OCI-LY1 (cell line): ENCODE data around the gene DOCK1.

Experiments
- H2AFZ ChIP-seq: fragments of 200-600 bp; sonication (generic), shearing (Covaris generic); 2 replicates; pipeline ENCODE4 v1.6.0; 2014; ENCODE audit warnings: antibody characterized with exemption, mild to moderate bottlenecking, low read length
- H3F3A ChIP-seq: fragments of 200-600 bp; sonication (generic), shearing (Covaris generic); 2 replicates; pipeline ENCODE4 v1.6.0; 2014; ENCODE audit warnings: mild to moderate bottlenecking, antibody characterized with exemption, low read length, moderate library complexity; ENCODE audit not compliant: insufficient read depth
- H3K27ac ChIP-seq: fragments of 200-600 bp; sonication (generic); 2 replicates; pipeline ENCODE4 v1.5.1; 2014; ENCODE audit warnings: low read length, mixed run types, mild to moderate bottlenecking, low read depth; ENCODE audit not compliant: poor library complexity, severe bottlenecking
- H3K27me3 ChIP-seq: fragments of 200-600 bp; sonication (generic); 2 replicates; pipeline ENCODE4 v1.6.0; 2014; ENCODE audit warnings: antibody characterized with exemption, mild to moderate bottlenecking, low read length, moderate library complexity; ENCODE audit not compliant: insufficient read depth
- H3K36me3 ChIP-seq: fragments of 200-600 bp; sonication (generic); 2 replicates; pipeline ENCODE4 v1.6.1; 2014; ENCODE audit warnings: mild to moderate bottlenecking, antibody characterized with exemption, low read length, moderate library complexity, mixed read lengths; ENCODE audit not compliant: insufficient read depth
- H3K4me1 ChIP-seq: fragments of 200-600 bp; sonication (generic); 2 replicates; pipeline ENCODE4 v1.5.1; 2014; ENCODE audit warnings: mild to moderate bottlenecking, low read length, moderate library complexity; ENCODE audit not compliant: insufficient read depth, severe bottlenecking
- H3K4me2 ChIP-seq: fragments of 200-600 bp; sonication (generic), shearing (Covaris generic); 2 replicates; pipeline ENCODE4 v1.6.1; 2014; ENCODE audit warnings: low read length
- H3K4me3 ChIP-seq: fragments of 200-600 bp; sonication (generic); 2 replicates; pipeline ENCODE4 v1.5.1; 2014; ENCODE audit warnings: low read length, low read depth, mild to moderate bottlenecking, mixed read lengths; ENCODE audit not compliant: poor library complexity, severe bottlenecking
- H3K79me2 ChIP-seq: fragments of 200-600 bp; shearing (Covaris generic); 2 replicates; pipeline ENCODE4 v1.6.1; 2016; ENCODE audit warnings: mixed run types, low read length, mixed read lengths; ENCODE audit not compliant: insufficient read depth
- H3K9ac ChIP-seq: fragments of 200-600 bp; sonication (generic), shearing (Covaris generic); 2 replicates; pipeline ENCODE4 v1.6.1; 2014; ENCODE audit warnings: mild to moderate bottlenecking, low read length, mixed read lengths
- H3K9me2 ChIP-seq: fragments of 200-600 bp; sonication (generic), shearing (Covaris generic); 2 replicates; pipeline ENCODE4 v1.6.1; 2014; ENCODE audit warnings: low read depth, mild to moderate bottlenecking, low read length, mixed read lengths
- H3K9me3 ChIP-seq: fragments of 200-600 bp; shearing (Covaris generic); 2 replicates; pipeline ENCODE4 v1.6.1; 2014; ENCODE audit warnings: low read length, mixed read lengths
- H4K20me1 ChIP-seq: fragments of 200-600 bp; sonication (generic), shearing (Covaris generic); 2 replicates; pipeline ENCODE4 v1.6.0; 2016; ENCODE audit warnings: mild to moderate bottlenecking, low read length; ENCODE audit not compliant: insufficient read depth
- CTCF ChIP-seq: fragments of 200-600 bp; sonication (generic), shearing (Covaris generic); IDR thresholded peaks from 2 replicates; pipeline ENCODE4 v1.5.1; 2017; ENCODE audit warnings: mild to moderate bottlenecking, antibody characterized with exemption, low read length, moderate library complexity, mixed read lengths
- EZH2 ChIP-seq: fragments of 200-600 bp; sonication (generic), shearing (Covaris generic); IDR thresholded peaks from 2 replicates; pipeline ENCODE4 v1.8.0; 2017; ENCODE audit warnings: borderline replicate concordance, mixed run types, mild to moderate bottlenecking, antibody characterized with exemption, low read length, moderate library complexity, mixed read lengths

The DOCK1 gene

DNA sequence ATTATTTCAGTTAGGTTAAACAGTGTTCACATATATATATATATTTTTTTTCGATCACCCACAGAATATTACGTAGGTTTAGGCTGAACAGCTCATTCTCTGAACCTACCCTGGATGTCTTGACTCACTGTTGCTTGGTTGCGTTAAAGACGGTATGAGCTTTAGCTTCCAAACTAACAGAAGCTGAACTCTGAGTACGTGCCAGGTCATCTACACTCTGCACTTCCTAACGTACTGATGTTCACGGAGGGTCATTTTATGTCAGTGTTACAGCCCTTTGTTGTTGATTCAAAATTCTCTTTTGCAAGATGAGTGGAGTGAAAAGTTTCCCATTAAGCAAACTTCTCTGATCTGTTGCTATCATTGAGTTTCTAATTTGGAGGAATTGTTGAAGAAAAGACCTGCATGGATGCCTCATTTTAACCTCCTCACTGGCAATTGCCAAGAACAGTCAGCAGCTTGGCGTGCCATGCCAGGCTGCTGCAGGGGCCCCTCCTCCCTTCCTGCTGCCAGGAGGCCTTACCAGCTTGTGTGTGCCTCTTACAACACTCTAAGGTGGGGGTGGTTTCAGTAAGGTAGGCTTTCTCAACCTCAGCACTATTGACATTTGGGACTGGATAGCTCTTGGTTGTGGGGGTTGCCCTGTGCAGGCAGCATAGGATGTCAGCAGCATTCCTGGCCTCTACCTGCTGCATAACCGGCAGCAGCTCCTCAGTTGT lies 246.9 kb downstream of the DOCK1 start:
- H3K79me2 ChIP-seq: no peaks in the 10 kb centered on the region
- H3F3A ChIP-seq: no peaks in the 10 kb centered on the region
- H3K9me3 ChIP-seq: no peaks in the 10 kb centered on the region
- no peaks in the 10 kb centered on the region for H4K20me1 ChIP-seq
- no peaks in the 10 kb centered on the region for H3K9me2 ChIP-seq
- no peak overlapping the region for H3K4me3 ChIP-seq
- H2AFZ ChIP-seq: no peak overlapping the region
- H3K27me3 ChIP-seq: no peaks in the 10 kb centered on the region
- no peaks in the 10 kb centered on the region for H3K36me3 ChIP-seq
- H3K27ac ChIP-seq: no peak overlapping the region
- no peaks in the 10 kb centered on the region for H3K4me1 ChIP-seq
- H3K4me2 ChIP-seq: no peak overlapping the region
- H3K9ac ChIP-seq: no peak overlapping the region
- TF ChIP-seq EZH2: no peak
- TF ChIP-seq CTCF: no peak

- no peak overlapping the region for H3K27ac ChIP-seq
- H3K9me3 ChIP-seq: no peaks in the 10 kb centered on the region
- no peaks in the 10 kb centered on the region for H4K20me1 ChIP-seq
- no peaks in the 10 kb centered on the region for H3K79me2 ChIP-seq
- no peak overlapping the region for H3K4me2 ChIP-seq
- no peak for TF ChIP-seq CTCF
- TF ChIP-seq EZH2: no peak
- no peak overlapping the region for H3K4me3 ChIP-seq
- no peak overlapping the region for H3K9ac ChIP-seq
- H3F3A ChIP-seq: no peaks in the 10 kb centered on the region
- no peaks in the 10 kb centered on the region for H3K36me3 ChIP-seq
- no peaks in the 10 kb centered on the region for H3K4me1 ChIP-seq
- H3K9me2 ChIP-seq: no peaks in the 10 kb centered on the region
- H3K27me3 ChIP-seq: no peaks in the 10 kb centered on the region
- no peak overlapping the region for H2AFZ ChIP-seq
Observed at GRCh38 chr10:127153181-127153580, 248.0 kb downstream of the DOCK1 start.

GRCh38 chr10:127154831-127155620 lies 249.8 kb downstream of the DOCK1 start:
- no peaks in the 10 kb centered on the region for H3K27me3 ChIP-seq
- H2AFZ ChIP-seq: no peak overlapping the region
- no peaks in the 10 kb centered on the region for H3K79me2 ChIP-seq
- H3K36me3 ChIP-seq: no peaks in the 10 kb centered on the region
- H3K4me3 ChIP-seq: no peak overlapping the region
- no peaks in the 10 kb centered on the region for H3K4me1 ChIP-seq
- H4K20me1 ChIP-seq: no peaks in the 10 kb centered on the region
- TF ChIP-seq EZH2: no peak
- no peak for TF ChIP-seq CTCF
- no peak overlapping the region for H3K27ac ChIP-seq
- no peaks in the 10 kb centered on the region for H3K9me3 ChIP-seq
- H3K9me2 ChIP-seq: no peaks in the 10 kb centered on the region
- H3K9ac ChIP-seq: no peak overlapping the region
- H3F3A ChIP-seq: no peaks in the 10 kb centered on the region
- no peak overlapping the region for H3K4me2 ChIP-seq
